IMR-90 (cell line): Measurements from ENCODE around the gene PLA2G15. TPM values are rescaled to one million over a fixed set of nuclear protein-coding genes. Genes with fewer than 3 reads are reported as not detected.

Experiments used
- ATAC-seq: fragments of 200-7000 bp; cut with Tn5 transposase; 2 replicates; pipeline ENCODE4 v1.9.1; 2020; ENCODE audit warnings: low read depth, mild to moderate bottlenecking, moderate library complexity
- BruUV-seq: library from RNA; stranded (reverse); fragments of 400-500 nt; replicated peaks from 2 replicates; lab custom pipeline; 2021; lab: Mats Ljungman, UMichigan
- CTCF ChIA-PET: fragments of 300-600 bp; formaldehyde crosslinking; extraction: SDS; loops from one replicate; lab custom pipeline; 2021; ENCODE audit warnings: antibody characterized with exemption; lab: Yijun Ruan, JAX
- POLR2A ChIA-PET: fragments of 300-600 bp; sonication (Branson Sonifier 250); formaldehyde crosslinking; loops from one replicate; lab custom pipeline; 2022; ENCODE audit warnings: antibody characterized with exemption; ENCODE audit not compliant: unreplicated experiment; lab: Charles Lee
- DNase-seq: peaks from one replicate; pipeline ENCODE4 v3.0.0; 2013
- H2AFZ ChIP-seq: replicated peaks from 2 replicates; pipeline ENCODE3; 2013; ENCODE audit warnings: low read length, mild to moderate bottlenecking; ENCODE audit not compliant: poor library complexity
- H2AK5ac ChIP-seq: 2 replicates; pipeline ENCODE4 v1.6.1; 2013; ENCODE audit warnings: low read depth, low read length, inconsistent platforms
- H2AK9ac ChIP-seq: replicated peaks from 2 replicates; pipeline ENCODE3; 2013; ENCODE audit warnings: mild to moderate bottlenecking, low read depth, low read length, moderate library complexity; ENCODE audit not compliant: poor library complexity
- H2BK120ac ChIP-seq: 2 replicates; pipeline ENCODE4 v1.6.1; 2013; ENCODE audit warnings: low read depth, low read length, inconsistent platforms
- H2BK15ac ChIP-seq: 3 replicates; pipeline ENCODE4 v1.6.1; 2013; ENCODE audit warnings: low read depth, low read length, inconsistent platforms
- H2BK20ac ChIP-seq: 2 replicates; pipeline ENCODE4 v1.6.1; 2013; ENCODE audit warnings: low read depth, mild to moderate bottlenecking, inconsistent platforms, low read length, moderate library complexity
- H2BK5ac ChIP-seq: 2 replicates; pipeline ENCODE4 v1.6.1; 2013; ENCODE audit warnings: mild to moderate bottlenecking, low read depth, low read length, inconsistent platforms; ENCODE audit not compliant: poor library complexity, severe bottlenecking
- H3K14ac ChIP-seq: replicated peaks from 2 replicates; pipeline ENCODE4 v1.6.1; 2013; ENCODE audit warnings: low read depth, low read length, inconsistent platforms
- H3K18ac ChIP-seq: 2 replicates; pipeline ENCODE4 v1.6.1; 2013; ENCODE audit warnings: low read depth, low read length, control low read depth
- H3K23ac ChIP-seq: 2 replicates; pipeline ENCODE4 v1.6.1; 2013; ENCODE audit warnings: low read depth, low read length, inconsistent platforms
- H3K27ac ChIP-seq: 2 replicates; pipeline ENCODE4 v1.5.1; 2013; ENCODE audit warnings: mild to moderate bottlenecking, control low read depth, low read length; ENCODE audit not compliant: insufficient read depth
- H3K27me3 ChIP-seq: 2 replicates; pipeline ENCODE4 v1.6.1; 2013; ENCODE audit warnings: low read length; ENCODE audit not compliant: control insufficient read depth, insufficient read depth
- H3K36me3 ChIP-seq: 2 replicates; pipeline ENCODE4 v1.6.1; 2013; ENCODE audit warnings: low read length, mixed read lengths; ENCODE audit not compliant: control insufficient read depth, insufficient read depth
- H3K4ac ChIP-seq: 2 replicates; pipeline ENCODE4 v1.6.1; 2013; ENCODE audit warnings: low read depth, low read length, inconsistent platforms
- H3K4me1 ChIP-seq: 2 replicates; pipeline ENCODE4 v1.6.1; 2013; ENCODE audit warnings: low read length, mixed read lengths; ENCODE audit not compliant: control insufficient read depth, insufficient read depth
- H3K4me2 ChIP-seq: 2 replicates; pipeline ENCODE4 v1.6.1; 2013; ENCODE audit warnings: low read depth, mild to moderate bottlenecking, control low read depth, low read length, moderate library complexity
- H3K4me3 ChIP-seq: 2 replicates; pipeline ENCODE4 v1.5.1; 2013; ENCODE audit warnings: low read depth, mild to moderate bottlenecking, control low read depth, low read length, moderate library complexity; ENCODE audit not compliant: insufficient read depth
- H3K56ac ChIP-seq: 2 replicates; pipeline ENCODE4 v1.6.1; 2013; ENCODE audit warnings: low read length, inconsistent platforms; ENCODE audit not compliant: insufficient read depth; ENCODE audit errors: extremely low read depth
- H3K79me1 ChIP-seq, 2 experiments: 2 replicates each; pipeline ENCODE4 v1.6.1; 2013; ENCODE audit warnings: low read length in 2 of 2, inconsistent platforms in 1 of 2, low read depth in 1 of 2
- H3K9ac ChIP-seq: 2 replicates; pipeline ENCODE4 v1.6.1; 2013; ENCODE audit warnings: low read depth, low read length, control low read depth
- H3K9me1 ChIP-seq: 2 replicates; pipeline ENCODE4 v1.6.1; 2013; ENCODE audit warnings: low read length, inconsistent platforms; ENCODE audit not compliant: insufficient read depth
- H3K9me3 ChIP-seq: 2 replicates; pipeline ENCODE4 v1.6.1; 2013; ENCODE audit warnings: low read length; ENCODE audit not compliant: control insufficient read depth, insufficient read depth
- H4K20me1 ChIP-seq: 2 replicates; pipeline ENCODE4 v1.6.1; 2013; ENCODE audit warnings: low read length, inconsistent platforms; ENCODE audit not compliant: insufficient read depth
- H4K5ac ChIP-seq: 2 replicates; pipeline ENCODE4 v1.6.1; 2013; ENCODE audit warnings: mild to moderate bottlenecking, low read depth, low read length, control low read depth
- H4K8ac ChIP-seq, 2 experiments: 2 replicates each; pipeline ENCODE4 v1.6.1; 2013; ENCODE audit warnings: low read depth in 2 of 2, low read length in 2 of 2, control low read depth in 1 of 2, inconsistent platforms in 1 of 2
- H4K91ac ChIP-seq: 2 replicates; pipeline ENCODE4 v1.6.1; 2013; ENCODE audit warnings: low read depth, low read length, inconsistent platforms; ENCODE audit not compliant: insufficient read depth
- BHLHE40 ChIP-seq: fragments of 150-350 bp; IDR thresholded peaks from 2 replicates; pipeline ENCODE4 v1.6.1; 2016; ENCODE audit warnings: mild to moderate bottlenecking, low read depth, low read length
- CEBPB ChIP-seq: IDR thresholded peaks from 2 replicates; pipeline ENCODE4 v1.6.1; 2012; ENCODE audit warnings: low read depth, low read length, improper control_type of control experiment
- CHD1 ChIP-seq: IDR thresholded peaks from 2 replicates; pipeline ENCODE4 v1.6.1; 2012; ENCODE audit warnings: low read depth, low read length, improper control_type of control experiment
- FOS ChIP-seq: fragments of 150-350 bp; IDR thresholded peaks from 2 replicates; pipeline ENCODE4 v1.6.1; 2016; ENCODE audit warnings: low read depth, low read length
- MAFK ChIP-seq: IDR thresholded peaks from 2 replicates; pipeline ENCODE4 v1.6.1; 2012; ENCODE audit warnings: low read depth, low read length, improper control_type of control experiment
- MAZ ChIP-seq: IDR thresholded peaks from 2 replicates; pipeline ENCODE4 v1.6.1; 2012; ENCODE audit warnings: low read depth, mild to moderate bottlenecking, low read length, improper control_type of control experiment, moderate library complexity, borderline replicate concordance
- MXI1 ChIP-seq: IDR thresholded peaks from 2 replicates; pipeline ENCODE4 v1.6.1; 2012; ENCODE audit warnings: low read depth, mild to moderate bottlenecking, low read length, moderate library complexity, borderline replicate concordance
- NFE2L2 ChIP-seq: fragments of 150-350 bp; IDR thresholded peaks from 2 replicates; pipeline ENCODE4 v1.6.1; 2016; ENCODE audit warnings: low read depth, mild to moderate bottlenecking, low read length
- RAD21 ChIP-seq: IDR thresholded peaks from 2 replicates; pipeline ENCODE4 v1.6.1; 2012; ENCODE audit warnings: low read length, improper control_type of control experiment
- RCOR1 ChIP-seq: IDR thresholded peaks from 2 replicates; pipeline ENCODE4 v1.6.1; 2012; ENCODE audit warnings: mild to moderate bottlenecking, low read length, improper control_type of control experiment; ENCODE audit not compliant: insufficient replicate concordance
- RFX5 ChIP-seq: IDR thresholded peaks from 2 replicates; pipeline ENCODE4 v1.8.0; 2012; ENCODE audit warnings: low read depth, mild to moderate bottlenecking, low read length, moderate library complexity
- SMC3 ChIP-seq: fragments of 150-350 bp; IDR thresholded peaks from 2 replicates; pipeline ENCODE4 v1.6.1; 2016; ENCODE audit warnings: low read depth, mild to moderate bottlenecking, antibody characterized with exemption, low read length, moderate library complexity
- WGBS, 2 experiments: methylation state at CpG; one replicate each; pipeline versions ENCODE4 v1.1.5 to v1.1.7; 2013; ENCODE audit warnings: missing lambda C conversion rate in 2 of 2; ENCODE audit not compliant: insufficient read length in 1 of 2; ENCODE audit errors: extremely low coverage in 2 of 2; 5-methylcytosine and 5-hydroxymethylcytosine counted together
- dilution Hi-C: fragments of 300-500 bp; cut with HindIII; formaldehyde crosslinking; loops from one replicate; pipeline ENCODE4 v1.14.3; 2018; ENCODE audit warnings: low sequenced_read_pairs; ENCODE audit not compliant: unreplicated experiment
- in situ Hi-C: fragments of 300-500 bp; cut with MboI; formaldehyde crosslinking; loops from 3 replicates; pipeline ENCODE4 v1.14.3; 2019; ENCODE audit warnings: low sequenced_read_pairs, inconsistent platforms, mixed read lengths
- intact Hi-C: fragments of 100-400 bp; cut with micrococcal nuclease; formaldehyde crosslinking; loops from 2 replicates; pipeline ENCODE4 v1.10.0; 2022
- polyA plus RNA-seq, 3 experiments: library from polyadenylated mRNA; depleted of rRNA; stranded (reverse); fragments of >200 nt; gene quantifications; 2 replicates each; pipeline ENCODE4 v1.2.3, GENCODE V29; 2012; ENCODE audit warnings: low replicate concordance in 1 of 3
- total RNA-seq: library from RNA; depleted of rRNA; stranded (reverse); fragments of >200 nt; gene quantifications from 2 replicates; pipeline ENCODE4 v1.2.3, GENCODE V29; 2012
- TF ChIP-seq, protein P1 (sequence below): fragments of 150-350 bp; IDR thresholded peaks from 2 replicates; pipeline ENCODE4 v1.6.1; 2017; ENCODE audit warnings: mild to moderate bottlenecking, antibody characterized with exemption, low read length, low read depth
- TF ChIP-seq, protein P2 (sequence below): fragments of 150-350 bp; IDR thresholded peaks from 2 replicates; pipeline ENCODE4 v1.6.1; 2016; ENCODE audit warnings: low read depth, mild to moderate bottlenecking, low read length, moderate library complexity, borderline replicate concordance
- TF ChIP-seq, protein P3 (sequence below): conservative IDR thresholded peaks from 2 replicates; pipeline ENCODE4 v1.5.1; 2012; ENCODE audit warnings: mild to moderate bottlenecking, low read depth, low read length, improper control_type of control experiment

Gene PLA2G15
- total and polyA plus RNA-seq, 2 of the 4 experiments (the other 2 are of a cell fraction), result 19.5 to 31.7 TPM

DNA sequence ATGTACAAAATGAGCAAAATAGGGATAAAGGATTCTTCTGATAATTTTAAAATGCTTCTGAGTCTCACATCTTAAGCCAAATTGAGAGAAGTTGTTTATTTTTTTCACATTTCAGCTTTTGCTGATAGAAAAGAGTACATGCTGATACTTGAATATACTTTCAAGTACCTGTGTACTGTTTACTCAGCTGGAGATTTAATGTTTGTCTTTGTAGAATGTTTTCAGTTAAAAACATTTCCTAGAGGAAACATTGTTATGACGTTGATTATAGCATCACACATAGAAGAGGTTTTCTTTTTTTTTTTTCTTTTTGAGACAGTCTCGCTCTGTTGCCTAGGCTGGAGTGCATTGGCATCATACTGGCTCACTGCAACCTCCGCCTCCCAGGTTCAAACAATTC is 28.9 kb upstream of the PLA2G15 start:
- Histone ChIP-seq H3K4me2 (no peak overlapping the region), H3K27ac (no peak overlapping the region), H2BK120ac (no peak overlapping the region), H4K5ac (no peak overlapping the region), H4K91ac (no peak overlapping the region), H3K9me3 (no peaks in the 10 kb centered on the region), H3K9ac (no peak overlapping the region), H2AK5ac (no peak overlapping the region), H3K36me3 (peaks cover 2% of the 10 kb centered on the region; the same call in 1 of the 2 replicates), H3K27me3 (no peaks in the 10 kb centered on the region), H2BK20ac (no peak overlapping the region), H3K56ac (no peak overlapping the region), H3K4me3 (no peak overlapping the region), H3K18ac (no peak overlapping the region), H2BK15ac (no peak overlapping the region), H3K9me1 (peaks cover 5% of the 10 kb centered on the region), H2AK9ac (no peak overlapping the region), H4K20me1 (no peaks in the 10 kb centered on the region), H3K79me1 (peaks cover 3% of the 10 kb centered on the region in 2 experiments; a peak in 2 of 4 replicates), H3K4ac (no peak overlapping the region), H3K4me1 (no peaks in the 10 kb centered on the region), H2AFZ (no peak overlapping the region), H3K23ac (no peak overlapping the region), H4K8ac (no peak overlapping the region), H2BK5ac (no peak overlapping the region), H3K14ac (no peak overlapping the region)
- in situ Hi-C loops, result no loop called here
- POLR2A ChIA-PET, result no interaction called here
- DNase-seq (no peak), ATAC-seq (no peak)
- CTCF ChIA-PET, result interaction anchor here (0.7 kb wide), 1 partner anchor 46 kb away, joined by 5 read pairs; no protein-coding TSS in a partner anchor
- no CpG with 5 or more reads among the region's 3 CpGs for WGBS, 2 experiments
- no TSS peak for BruUV-seq
- intact Hi-C loops, result no loop called here
- dilution Hi-C loops, result no loop called here
- TF ChIP-seq MXI1 (no peak), RAD21 (no peak), RFX5 (no peak), BHLHE40 (no peak), CEBPB (no peak), RCOR1 (no peak), CHD1 (no peak), NFE2L2 (no peak), FOS (no peak), MAZ (no peak), MAFK (no peak), SMC3 (no peak)
- TF ChIP-seq, protein P1, sequence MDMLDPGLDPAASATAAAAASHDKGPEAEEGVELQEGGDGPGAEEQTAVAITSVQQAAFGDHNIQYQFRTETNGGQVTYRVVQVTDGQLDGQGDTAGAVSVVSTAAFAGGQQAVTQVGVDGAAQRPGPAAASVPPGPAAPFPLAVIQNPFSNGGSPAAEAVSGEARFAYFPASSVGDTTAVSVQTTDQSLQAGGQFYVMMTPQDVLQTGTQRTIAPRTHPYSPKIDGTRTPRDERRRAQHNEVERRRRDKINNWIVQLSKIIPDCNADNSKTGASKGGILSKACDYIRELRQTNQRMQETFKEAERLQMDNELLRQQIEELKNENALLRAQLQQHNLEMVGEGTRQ, result no peak
- TF ChIP-seq, protein P2, sequence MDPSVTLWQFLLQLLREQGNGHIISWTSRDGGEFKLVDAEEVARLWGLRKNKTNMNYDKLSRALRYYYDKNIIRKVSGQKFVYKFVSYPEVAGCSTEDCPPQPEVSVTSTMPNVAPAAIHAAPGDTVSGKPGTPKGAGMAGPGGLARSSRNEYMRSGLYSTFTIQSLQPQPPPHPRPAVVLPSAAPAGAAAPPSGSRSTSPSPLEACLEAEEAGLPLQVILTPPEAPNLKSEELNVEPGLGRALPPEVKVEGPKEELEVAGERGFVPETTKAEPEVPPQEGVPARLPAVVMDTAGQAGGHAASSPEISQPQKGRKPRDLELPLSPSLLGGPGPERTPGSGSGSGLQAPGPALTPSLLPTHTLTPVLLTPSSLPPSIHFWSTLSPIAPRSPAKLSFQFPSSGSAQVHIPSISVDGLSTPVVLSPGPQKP, result no peak
- TF ChIP-seq, protein P3, sequence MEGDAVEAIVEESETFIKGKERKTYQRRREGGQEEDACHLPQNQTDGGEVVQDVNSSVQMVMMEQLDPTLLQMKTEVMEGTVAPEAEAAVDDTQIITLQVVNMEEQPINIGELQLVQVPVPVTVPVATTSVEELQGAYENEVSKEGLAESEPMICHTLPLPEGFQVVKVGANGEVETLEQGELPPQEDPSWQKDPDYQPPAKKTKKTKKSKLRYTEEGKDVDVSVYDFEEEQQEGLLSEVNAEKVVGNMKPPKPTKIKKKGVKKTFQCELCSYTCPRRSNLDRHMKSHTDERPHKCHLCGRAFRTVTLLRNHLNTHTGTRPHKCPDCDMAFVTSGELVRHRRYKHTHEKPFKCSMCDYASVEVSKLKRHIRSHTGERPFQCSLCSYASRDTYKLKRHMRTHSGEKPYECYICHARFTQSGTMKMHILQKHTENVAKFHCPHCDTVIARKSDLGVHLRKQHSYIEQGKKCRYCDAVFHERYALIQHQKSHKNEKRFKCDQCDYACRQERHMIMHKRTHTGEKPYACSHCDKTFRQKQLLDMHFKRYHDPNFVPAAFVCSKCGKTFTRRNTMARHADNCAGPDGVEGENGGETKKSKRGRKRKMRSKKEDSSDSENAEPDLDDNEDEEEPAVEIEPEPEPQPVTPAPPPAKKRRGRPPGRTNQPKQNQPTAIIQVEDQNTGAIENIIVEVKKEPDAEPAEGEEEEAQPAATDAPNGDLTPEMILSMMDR, result no peak
